IPS-18c (cell line): ENCODE results near the gene OR6K2.
"Not testable (repeated sequence)": the region's sequence is repeated elsewhere in the genome, so short reads cannot be mapped to it uniquely, and the experiment has no call there.

Experiments used
- H3K4me3 ChIP-seq: 2 replicates; pipeline ENCODE4 v1.7.0; 2013; ENCODE audit warnings: low read depth, mild to moderate bottlenecking, low read length, moderate library complexity; ENCODE audit not compliant: insufficient read depth
- H3K9me3 ChIP-seq: one replicate; pipeline ENCODE4 v1.6.1; 2013; ENCODE audit warnings: mild to moderate bottlenecking, low read length, moderate library complexity; ENCODE audit not compliant: control insufficient read depth, insufficient read depth

Gene OR6K2, protein sequence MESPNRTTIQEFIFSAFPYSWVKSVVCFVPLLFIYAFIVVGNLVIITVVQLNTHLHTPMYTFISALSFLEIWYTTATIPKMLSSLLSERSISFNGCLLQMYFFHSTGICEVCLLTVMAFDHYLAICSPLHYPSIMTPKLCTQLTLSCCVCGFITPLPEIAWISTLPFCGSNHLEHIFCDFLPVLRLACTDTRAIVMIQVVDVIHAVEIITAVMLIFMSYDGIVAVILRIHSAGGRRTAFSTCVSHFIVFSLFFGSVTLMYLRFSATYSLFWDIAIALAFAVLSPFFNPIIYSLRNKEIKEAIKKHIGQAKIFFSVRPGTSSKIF

DNA sequence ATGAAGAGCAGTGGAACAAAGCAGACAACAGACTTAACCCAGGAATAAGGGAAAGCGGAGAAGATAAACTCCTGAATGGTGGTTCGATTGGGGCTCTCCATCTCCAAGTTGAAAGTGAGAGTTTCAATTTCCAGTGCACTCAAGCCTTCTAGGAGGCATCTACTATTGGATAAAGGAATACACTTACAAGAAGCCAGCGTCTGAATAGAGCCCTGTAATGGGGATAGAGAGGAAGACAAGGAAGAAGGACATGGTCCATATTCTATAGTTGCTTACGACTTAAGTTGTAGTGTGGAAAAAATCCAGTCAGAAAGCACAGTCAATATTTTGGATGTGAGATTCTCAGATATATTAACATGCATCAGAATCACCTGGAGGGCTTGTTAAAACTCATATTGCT lies at the start of gene OR6K2:
Gene OR6K2, minus strand, starts transcription at position 101 of the 400 bp plus-strand sequence. Its CDS starts 0 bp downstream, at position 101.
- no peak within 1 kb of the TSS for H3K4me3 ChIP-seq
- no peaks in the 10 kb centered on the region for H3K9me3 ChIP-seq

DNA sequence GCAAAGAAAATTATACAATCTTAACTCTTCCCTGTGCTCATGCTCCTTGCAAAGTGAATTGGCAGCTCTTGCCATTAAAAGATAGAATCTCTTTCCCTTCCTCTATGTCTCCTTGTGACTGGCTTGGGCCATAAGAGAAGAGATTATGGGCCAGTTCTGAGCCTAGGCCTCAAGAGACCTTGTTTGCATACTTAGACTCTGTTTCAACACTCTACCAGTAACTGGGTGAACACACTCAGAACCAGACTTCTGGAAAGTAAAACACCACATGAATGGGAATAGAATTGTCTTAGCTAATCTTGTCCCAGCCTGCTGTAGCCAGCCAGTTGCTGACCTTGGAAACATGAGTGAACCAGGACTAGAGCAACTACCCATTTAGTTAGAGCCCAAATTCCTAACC lies 35.4 kb upstream of the OR6K2 start:
- Histone ChIP-seq H3K4me3 (no peak overlapping the region), H3K9me3 (no peaks in the 10 kb centered on the region)

DNA sequence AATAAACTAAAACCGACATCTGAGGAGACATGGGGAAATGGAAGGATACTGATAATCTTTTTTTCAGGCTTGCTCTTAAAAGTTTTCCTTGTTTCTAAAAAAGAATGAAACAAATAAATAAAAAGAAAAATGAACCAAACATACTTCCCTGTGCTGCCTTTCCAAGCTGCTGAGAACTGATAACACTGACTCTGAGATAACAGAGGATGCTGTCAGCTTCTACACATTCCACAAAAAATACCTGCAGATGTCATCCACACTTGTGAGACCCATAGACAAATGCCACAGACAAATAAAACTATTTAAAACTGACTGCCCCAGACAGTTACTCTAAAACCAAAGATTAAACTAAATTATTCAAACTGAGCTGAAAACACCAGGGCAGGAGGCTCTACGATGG lies 32.1 kb upstream of the OR6K2 start:
- no peaks in the 10 kb centered on the region for H3K9me3 ChIP-seq

DNA sequence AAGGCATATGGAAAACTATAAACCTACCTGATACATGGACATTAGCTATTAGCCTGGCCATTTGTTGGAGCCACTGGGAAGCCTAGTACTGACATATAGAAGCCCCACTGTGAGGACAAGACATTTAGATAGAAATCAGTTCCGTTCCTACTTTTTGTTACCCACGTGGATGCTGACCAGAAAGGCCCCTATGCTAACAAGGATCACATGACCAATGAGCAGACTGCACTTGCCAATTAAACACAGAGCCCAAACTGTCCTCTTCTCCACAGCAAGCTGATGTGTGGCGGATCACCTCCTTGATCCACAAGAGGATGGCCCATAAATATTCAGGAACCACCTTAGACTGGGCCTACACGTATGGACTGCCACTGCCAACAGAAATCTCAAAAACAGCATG lies 31.3 kb upstream of the OR6K2 start:
- no peaks in the 10 kb centered on the region for H3K9me3 ChIP-seq
- H3K4me3 ChIP-seq, result no peak overlapping the region

More for the DNA sequence above, 32.1 kb upstream of the OR6K2 start:
- no peak overlapping the region for H3K4me3 ChIP-seq

DNA sequence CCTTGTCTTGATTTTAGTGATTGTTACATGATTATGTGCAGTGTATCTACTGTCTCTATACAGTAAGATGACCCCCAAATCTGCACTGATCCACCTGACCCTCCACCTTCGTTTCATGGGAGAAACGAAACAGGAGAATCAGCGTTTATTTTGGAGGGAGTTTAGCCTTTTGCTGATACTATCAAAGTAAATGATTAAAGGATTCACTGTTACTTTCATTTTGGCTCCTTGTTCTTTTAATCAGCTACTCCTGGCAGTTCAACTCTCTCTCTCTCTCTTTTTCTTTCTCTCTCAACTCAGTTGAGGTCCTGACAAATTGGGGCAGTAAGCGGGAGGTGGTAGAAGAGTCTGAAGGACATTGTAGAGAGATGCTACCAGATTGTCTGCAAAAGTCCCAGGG lies 30.0 kb upstream of the OR6K2 start:
- Histone ChIP-seq H3K9me3 (no peaks in the 10 kb centered on the region), H3K4me3 (no peak overlapping the region)

DNA sequence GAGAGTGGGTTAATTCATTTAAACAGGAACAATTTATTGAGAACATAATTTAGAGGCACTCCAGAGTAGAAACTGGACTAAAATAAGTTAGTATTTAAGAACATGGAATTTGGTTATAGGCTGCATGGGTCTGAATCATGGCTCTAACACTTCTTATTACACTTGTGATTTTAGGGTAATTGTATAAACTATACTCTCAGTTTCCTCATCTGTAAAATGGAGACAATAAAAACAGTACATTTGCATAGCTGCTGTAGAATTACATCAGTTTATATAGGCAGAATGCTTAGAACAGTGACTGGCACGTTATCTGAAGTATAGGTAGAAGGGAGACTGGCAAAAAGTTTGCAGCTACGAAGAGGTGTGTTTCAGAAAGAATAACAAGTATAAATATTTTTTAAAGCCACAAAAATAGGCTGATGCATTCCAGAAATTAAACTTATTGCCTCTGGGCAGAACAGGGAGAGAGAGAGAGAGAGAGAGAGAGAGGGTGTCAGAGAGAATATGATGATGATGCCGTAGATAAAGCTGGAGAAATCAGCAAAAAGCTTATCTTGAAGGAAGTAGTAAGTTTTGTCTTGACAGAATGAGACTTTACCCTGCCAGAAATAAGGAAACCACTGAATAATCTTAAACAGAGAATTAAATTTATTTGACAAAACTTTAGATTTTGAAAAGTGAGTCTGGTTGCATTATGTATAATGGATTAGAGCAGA lies 28.2 kb upstream of the OR6K2 start:
- Histone ChIP-seq H3K9me3 (no peaks in the 10 kb centered on the region), H3K4me3 (no peak overlapping the region)

- Histone ChIP-seq H3K9me3 (no peaks in the 10 kb centered on the region), H3K4me3 (no peak overlapping the region)
These were observed 24.0 kb upstream of the OR6K2 start for GRCh38 chr1:158724442-158724841.

DNA sequence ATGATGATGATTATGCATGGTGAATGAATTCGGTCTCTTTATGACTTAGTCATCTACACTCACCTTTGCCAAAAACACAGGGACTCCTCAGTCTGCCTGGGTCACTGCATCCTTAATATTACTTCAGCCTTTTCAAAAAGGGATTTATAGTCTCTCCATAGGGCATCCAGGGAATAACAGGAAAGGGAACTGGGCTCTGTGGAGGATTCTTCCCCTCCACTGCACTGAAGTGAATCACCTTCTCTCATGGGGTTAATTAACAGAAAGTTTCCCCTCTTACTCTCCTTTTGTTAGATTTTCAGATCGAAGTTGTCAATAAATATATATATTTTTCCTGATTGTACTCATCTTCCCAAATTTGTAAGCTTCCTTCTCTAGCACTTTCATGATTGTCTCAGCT lies 20.2 kb upstream of the OR6K2 start, which contains the start of gene OR6K3:
Gene OR6K3, minus strand, starts transcription at position 101 of the 400 bp plus-strand sequence. CDS start 2,605 bp downstream, outside the sequence.
- no peak within 1 kb of the TSS for H3K4me3 ChIP-seq
- H3K9me3 ChIP-seq, result no peaks in the 10 kb centered on the region

GRCh38 chr1:158719664-158720063 lies 19.2 kb upstream of the OR6K2 start:
- H3K9me3 ChIP-seq, result no peaks in the 10 kb centered on the region
- H3K4me3 ChIP-seq, result no peak overlapping the region

GRCh38 chr1:158717344-158717743 lies 16.9 kb upstream of the OR6K2 start:
- H3K4me3 ChIP-seq, result no peak overlapping the region

GRCh38 chr1:158716335-158716734 lies 15.9 kb upstream of the OR6K2 start:
- Histone ChIP-seq H3K9me3 (no peaks in the 10 kb centered on the region), H3K4me3 (no peak overlapping the region)

More at GRCh38 chr1:158717344-158717743, 16.9 kb upstream of the OR6K2 start:
- no peaks in the 10 kb centered on the region for H3K9me3 ChIP-seq

DNA sequence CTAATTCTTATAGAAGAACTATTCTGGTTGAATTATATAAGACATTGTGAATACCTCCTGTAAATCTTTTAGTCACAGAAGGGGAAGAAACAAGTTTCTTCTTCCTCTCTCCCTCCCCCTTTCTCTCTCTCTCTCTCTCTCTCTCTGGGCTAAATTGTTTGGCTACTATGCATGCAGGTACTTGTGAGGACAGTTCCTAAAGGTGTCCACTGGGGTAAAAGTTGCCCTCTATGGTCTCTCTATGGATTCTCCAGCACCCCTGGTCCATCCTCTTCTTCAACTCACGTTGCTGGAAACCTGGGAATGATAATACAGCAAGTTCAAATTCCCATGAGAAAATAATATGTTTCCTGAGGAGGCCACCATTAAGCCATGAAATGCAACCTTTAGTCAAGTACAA lies 14.3 kb upstream of the OR6K2 start:
- Histone ChIP-seq H3K4me3 (no peak overlapping the region), H3K9me3 (no peaks in the 10 kb centered on the region)

DNA sequence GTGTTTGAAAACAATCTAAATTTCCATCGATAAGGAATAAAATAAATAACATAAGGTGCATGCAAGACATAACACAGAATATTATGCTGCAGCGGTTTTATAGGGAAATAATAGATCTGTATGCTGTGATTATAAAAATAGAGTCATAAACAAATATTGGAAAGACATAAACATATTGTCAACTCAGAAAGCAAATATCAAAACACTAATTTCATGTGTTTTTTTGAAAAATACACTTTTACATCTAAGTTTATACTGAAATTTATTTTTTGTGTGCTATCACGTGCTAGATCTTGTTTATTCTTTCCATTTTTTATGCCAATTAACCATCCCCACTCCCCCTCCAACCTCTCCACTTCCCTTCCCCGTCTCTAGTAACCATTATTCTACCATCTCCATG lies 10.6 kb upstream of the OR6K2 start:
- no peak overlapping the region for H3K4me3 ChIP-seq
- H3K9me3 ChIP-seq, result no peaks in the 10 kb centered on the region

DNA sequence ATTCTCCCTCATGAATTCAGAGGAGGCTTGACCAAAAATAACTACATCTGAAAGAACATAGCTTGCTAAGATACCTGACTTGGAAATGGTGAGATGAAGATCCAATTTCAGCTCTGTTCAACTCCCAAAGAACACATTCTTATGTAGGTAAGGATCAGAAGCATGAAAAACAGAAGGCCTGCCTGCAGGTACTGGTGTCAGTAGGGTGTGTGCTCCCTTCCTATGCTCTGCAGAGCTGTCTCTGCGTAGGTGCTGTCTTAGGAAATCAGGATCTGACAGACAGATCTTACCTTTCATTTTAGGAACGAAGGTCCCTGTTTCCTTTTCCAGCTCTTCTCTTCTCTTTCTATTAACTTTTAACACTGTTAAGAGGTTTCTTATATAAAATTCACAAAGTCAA lies 5.6 kb upstream of the OR6K2 start:
- Histone ChIP-seq H3K4me3 (no peak overlapping the region), H3K9me3 (no peaks in the 10 kb centered on the region)

DNA sequence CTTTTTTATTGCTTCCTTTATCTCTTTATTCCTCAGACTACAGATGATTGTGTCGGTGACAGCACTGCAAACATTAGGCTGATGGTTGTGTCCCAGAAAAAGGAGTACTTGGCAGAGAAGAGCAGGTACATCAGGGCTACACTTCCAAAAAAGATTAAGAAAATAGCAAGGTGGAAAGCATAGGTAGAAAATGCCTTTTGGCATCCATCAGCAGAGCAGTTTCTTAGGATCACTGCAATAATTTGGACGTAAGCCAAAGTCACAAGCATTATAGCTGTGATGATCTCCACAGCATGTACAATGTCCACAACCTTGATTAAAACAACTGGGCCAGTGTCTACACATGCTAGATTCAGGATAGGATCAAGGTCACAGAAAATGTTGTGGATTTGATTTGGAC lies 5.9 kb downstream of the OR6K2 start:
- Histone ChIP-seq H3K9me3 (no peaks in the 10 kb centered on the region), H3K4me3 (no peak overlapping the region)

DNA sequence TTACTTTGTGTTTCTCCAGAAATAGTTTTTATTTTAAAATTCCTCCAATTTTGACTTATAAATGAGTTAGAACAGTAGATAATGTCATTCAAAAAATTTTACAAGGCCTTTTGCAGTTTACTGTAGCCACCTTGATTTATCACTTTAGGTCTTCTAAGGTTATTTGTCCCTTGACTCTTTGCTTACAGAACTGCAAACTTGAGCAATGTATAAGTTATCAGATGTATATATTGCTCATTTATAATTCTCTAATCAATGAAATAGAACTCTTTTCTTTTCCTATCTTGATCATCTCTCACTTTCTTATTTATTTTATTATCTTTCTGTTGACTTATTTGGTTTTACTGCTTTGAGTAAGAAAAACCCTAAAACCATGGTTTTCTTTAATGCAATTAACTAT lies 8.1 kb downstream of the OR6K2 start:
- Histone ChIP-seq H3K4me3 (no peak overlapping the region), H3K9me3 (no peaks in the 10 kb centered on the region)

DNA sequence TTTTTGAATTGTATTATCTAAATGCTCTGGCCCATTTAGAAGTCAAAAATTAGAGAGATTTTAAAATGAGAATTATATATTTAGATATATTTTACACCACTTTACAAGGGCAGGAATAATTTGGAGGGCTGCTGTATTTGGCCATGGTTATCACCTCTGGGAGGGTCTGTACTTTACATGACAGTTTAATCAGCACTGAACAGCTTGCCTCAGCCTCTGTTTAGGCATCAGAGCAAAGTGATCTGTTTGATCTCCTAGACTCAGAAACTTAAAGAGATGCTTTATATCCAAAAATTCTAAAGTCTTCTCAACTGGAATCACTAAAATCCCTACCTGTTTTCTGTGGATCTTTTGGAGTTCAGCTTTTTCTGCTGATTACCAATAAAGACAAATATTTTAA lies 8.5 kb downstream of the OR6K2 start:
- Histone ChIP-seq H3K4me3 (no peak overlapping the region), H3K9me3 (no peaks in the 10 kb centered on the region)

GRCh38 chr1:158691149-158691548 lies 9.3 kb downstream of the OR6K2 start:
- not testable (repeated sequence) for H3K4me3 ChIP-seq, H3K9me3 ChIP-seq
